IPS-20b (cell line): ENCODE results near the gene HSPH1.

Source experiments
- H3K27ac ChIP-seq: one replicate; pipeline ENCODE4 v1.5.1; 2013; ENCODE audit warnings: low read length
- H3K27me3 ChIP-seq: 2 replicates; pipeline ENCODE4 v1.6.1; 2013; ENCODE audit warnings: mild to moderate bottlenecking, low read length, inconsistent platforms; ENCODE audit not compliant: insufficient read depth
- H3K36me3 ChIP-seq: 2 replicates; pipeline ENCODE4 v1.6.1; 2013; ENCODE audit warnings: low read depth, mild to moderate bottlenecking, inconsistent platforms, low read length, moderate library complexity; ENCODE audit not compliant: insufficient read depth
- H3K4me1 ChIP-seq: 2 replicates; pipeline ENCODE4 v1.6.1; 2013; ENCODE audit warnings: mild to moderate bottlenecking, control low read depth, inconsistent platforms, low read length, moderate library complexity; ENCODE audit not compliant: insufficient read depth
- H3K4me3 ChIP-seq: 2 replicates; pipeline ENCODE4 v1.5.1; 2013; ENCODE audit warnings: mild to moderate bottlenecking, low read length, inconsistent platforms
- H3K9ac ChIP-seq: 2 replicates; pipeline ENCODE4 v1.6.1; 2013; ENCODE audit warnings: low read depth, mild to moderate bottlenecking, inconsistent platforms, low read length, moderate library complexity
- H3K9me3 ChIP-seq: 2 replicates; pipeline ENCODE4 v1.6.1; 2013; ENCODE audit warnings: mild to moderate bottlenecking, low read depth, low read length, inconsistent platforms; ENCODE audit not compliant: insufficient read depth

Gene HSPH1

GRCh38 chr13:31090961-31091624 lies 70.6 kb downstream of the HSPH1 start:
- no peak overlapping the region for H3K9ac ChIP-seq
- no peak overlapping the region for H3K4me3 ChIP-seq
- H3K9me3 ChIP-seq = no peaks in the 10 kb centered on the region
- H3K27ac ChIP-seq = no peak overlapping the region
- no peaks in the 10 kb centered on the region for H3K36me3 ChIP-seq
- no peaks in the 10 kb centered on the region for H3K27me3 ChIP-seq
- H3K4me1 ChIP-seq = peaks cover 7% of the 10 kb centered on the region; the same call in 1 of the 2 replicates

- no peaks in the 10 kb centered on the region for H3K27me3 ChIP-seq
- H3K9ac ChIP-seq = no peak overlapping the region
- no peak overlapping the region for H3K4me3 ChIP-seq
- no peaks in the 10 kb centered on the region for H3K36me3 ChIP-seq
- peaks cover 5% of the 10 kb centered on the region; the same call in 1 of the 2 replicates for H3K4me1 ChIP-seq
- no peaks in the 10 kb centered on the region for H3K9me3 ChIP-seq
- H3K27ac ChIP-seq = no peak overlapping the region
Observed at GRCh38 chr13:31090096-31090495, 71.6 kb downstream of the HSPH1 start.

GRCh38 chr13:31089649-31090048 lies 72.1 kb downstream of the HSPH1 start:
- Histone ChIP-seq H3K36me3 (no peaks in the 10 kb centered on the region), H3K27ac (no peak overlapping the region), H3K27me3 (no peaks in the 10 kb centered on the region)

GRCh38 chr13:31088826-31089420 lies 72.8 kb downstream of the HSPH1 start:
- no peaks in the 10 kb centered on the region for H3K9me3 ChIP-seq
- H3K4me1 ChIP-seq = no peaks in the 10 kb centered on the region
- no peaks in the 10 kb centered on the region for H3K36me3 ChIP-seq
- no peak overlapping the region for H3K27ac ChIP-seq
- H3K4me3 ChIP-seq = no peak overlapping the region
- no peak overlapping the region for H3K9ac ChIP-seq
- H3K27me3 ChIP-seq = no peaks in the 10 kb centered on the region

More at GRCh38 chr13:31089649-31090048, 72.1 kb downstream of the HSPH1 start:
- H3K9me3 ChIP-seq = no peaks in the 10 kb centered on the region
- no peak overlapping the region for H3K9ac ChIP-seq
- H3K4me3 ChIP-seq = no peak overlapping the region
- H3K4me1 ChIP-seq = peaks cover under 1% of the 10 kb centered on the region; the same call in 1 of the 2 replicates
